B cell (primary cell): ENCODE measurements around the gene GPRIN2. TPM values are rescaled to one million over a fixed set of nuclear protein-coding genes. Genes with fewer than 3 reads are reported as not detected.

Experiments used
- ATAC-seq: fragments of 200-7000 bp; cut with Tn5 transposase; one replicate; pipeline ENCODE4 v1.10.0; 2021; ENCODE audit warnings: low read depth, mild to moderate bottlenecking, moderate number of reproducible peaks, moderate library complexity
- CTCF ChIA-PET: fragments of 350-600 bp; sonication (Branson Sonifier 250); formaldehyde crosslinking; loops from one replicate; lab custom pipeline; 2021; ENCODE audit warnings: antibody characterized with exemption, inconsistent platforms; lab: Charles Lee
- POLR2A ChIA-PET: fragments of 350-600 bp; sonication (Branson Sonifier 250); formaldehyde crosslinking; loops from one replicate; lab custom pipeline; 2021; ENCODE audit warnings: antibody characterized with exemption; lab: Charles Lee
- DNase-seq: peaks from one replicate; pipeline ENCODE4 v3.0.0; 2013
- H2AFZ ChIP-seq: 2 replicates; pipeline ENCODE4 v1.6.1; 2012; ENCODE audit warnings: mild to moderate bottlenecking, low read depth, low read length; ENCODE audit not compliant: insufficient read depth, poor library complexity, severe bottlenecking
- H3K27ac ChIP-seq, 2 donors: 1 replicate in 1 of 2; 2 replicates in 1 of 2; pipeline ENCODE4 v1.5.1; 2012 to 2013; ENCODE audit warnings: low read length in 2 of 2, mild to moderate bottlenecking in 2 of 2, moderate library complexity in 1 of 2
- H3K27me3 ChIP-seq, 4 experiments: fragments of 200-600 bp in 1 of 4; sonication (generic) in 1 of 4; replicated peaks in 1 of 4; 1 replicate in 2 of 4; 2 replicates in 2 of 4; pipeline versions ENCODE4 v1.6.1 to v1.7.0; 2013 to 2016; ENCODE audit warnings: low read length in 3 of 4, mild to moderate bottlenecking in 2 of 4, mixed read lengths in 1 of 4, moderate library complexity in 1 of 4; ENCODE audit not compliant: insufficient read depth in 4 of 4, control insufficient read depth in 3 of 4; ENCODE audit errors: control extremely low read depth in 1 of 4
- H3K36me3 ChIP-seq, 2 experiments: replicated peaks in 1 of 2; 1 replicate in 1 of 2; 2 replicates in 1 of 2; pipeline versions ENCODE4 v1.6.1 to v1.7.1; 2013; ENCODE audit warnings: low read length in 1 of 2; ENCODE audit not compliant: insufficient read depth in 2 of 2, control insufficient read depth in 1 of 2; ENCODE audit errors: control extremely low read depth in 1 of 2, extremely low read depth in 1 of 2
- H3K4me1 ChIP-seq, 2 donors: fragments of 200-600 bp in 1 of 2; sonication (generic) in 1 of 2; 1 replicate in 1 of 2; 2 replicates in 1 of 2; pipeline versions ENCODE4 v1.5.1 to v1.6.1; 2013 to 2017; ENCODE audit warnings: low read length in 2 of 2; ENCODE audit not compliant: control insufficient read depth in 2 of 2, insufficient read depth in 2 of 2
- H3K4me2 ChIP-seq: replicated peaks from 2 replicates; pipeline ENCODE3; 2012; ENCODE audit warnings: mild to moderate bottlenecking, low read depth, low read length; ENCODE audit not compliant: poor library complexity, severe bottlenecking
- H3K4me3 ChIP-seq, 5 experiments: fragments of 200-600 bp in 1 of 5; sonication (generic) in 1 of 5; 1 replicate in 3 of 5; 2 replicates in 2 of 5; pipeline versions ENCODE4 v1.5.1 to v1.7.0; 2011 to 2016; ENCODE audit warnings: low read length in 4 of 5, mild to moderate bottlenecking in 4 of 5, low read depth in 2 of 5, control low read depth in 1 of 5, moderate library complexity in 1 of 5; ENCODE audit not compliant: insufficient read depth in 1 of 5; ENCODE audit errors: control extremely low read depth in 1 of 5, extremely low read depth in 1 of 5
- H3K79me2 ChIP-seq: fragments of 200-600 bp; sonication (generic); one replicate; pipeline ENCODE4 v1.6.0; 2016; ENCODE audit warnings: low read length; ENCODE audit not compliant: control insufficient read depth, insufficient read depth
- H3K9ac ChIP-seq: fragments of 200-600 bp; sonication (generic); 2 replicates; pipeline ENCODE4 v1.6.1; 2017; ENCODE audit warnings: mild to moderate bottlenecking, low read length, moderate library complexity
- H3K9me3 ChIP-seq, 3 donors: one replicate each; pipeline versions ENCODE4 v1.6.1 to v1.7.1; 2013; ENCODE audit warnings: low read length in 2 of 3; ENCODE audit not compliant: control insufficient read depth in 2 of 3, insufficient read depth in 1 of 3; ENCODE audit errors: control extremely low read depth in 1 of 3
- H4K20me1 ChIP-seq: 2 replicates; pipeline ENCODE4 v1.6.0; 2012; ENCODE audit warnings: mild to moderate bottlenecking, low read length; ENCODE audit not compliant: insufficient read depth, control insufficient read depth, poor library complexity, severe bottlenecking
- H3K27ac Mint-ChIP-seq: one replicate; pipeline ENCODE4 v1.8.0; 2021; ENCODE audit warnings: mixed read lengths
- H3K27me3 Mint-ChIP-seq: one replicate; pipeline ENCODE4 v1.8.0; 2021; ENCODE audit warnings: mixed read lengths
- H3K4me1 Mint-ChIP-seq: one replicate; pipeline ENCODE4 v1.8.0; 2021; ENCODE audit warnings: mixed read lengths
- H3K4me3 Mint-ChIP-seq: one replicate; pipeline ENCODE4 v1.8.0; 2021; ENCODE audit warnings: mixed read lengths
- H3K9me3 Mint-ChIP-seq: one replicate; pipeline ENCODE4 v1.8.0; 2022; ENCODE audit warnings: mixed read lengths; ENCODE audit not compliant: insufficient read depth
- CTCF ChIP-seq: fragments of 200-600 bp; IDR thresholded peaks from one replicate; pipeline ENCODE4 v1.8.0; 2022; ENCODE audit warnings: antibody characterized with exemption, mild to moderate bottlenecking
- EZH2 ChIP-seq: IDR thresholded peaks from 2 replicates; pipeline ENCODE4 v1.6.1; 2012; ENCODE audit warnings: borderline replicate concordance, low read depth, mild to moderate bottlenecking, moderate library complexity, low read length; ENCODE audit not compliant: insufficient read depth, poor library complexity, severe bottlenecking
- WGBS: methylation state at CpG from one replicate; pipeline ENCODE4 v1.1.5; 2013; ENCODE audit warnings: missing lambda C conversion rate; ENCODE audit not compliant: insufficient coverage; 5-methylcytosine and 5-hydroxymethylcytosine counted together
- intact Hi-C: fragments of 100-400 bp; cut with micrococcal nuclease; formaldehyde crosslinking; loops from one replicate; pipeline ENCODE4 v1.10.0; 2022
- polyA plus RNA-seq: library from polyadenylated mRNA; depleted of rRNA; stranded (reverse); fragments of >200 nt; gene quantifications from 2 replicates; pipeline ENCODE4 v1.2.3, GENCODE V29; 2012
- total RNA-seq, 2 donors: library from RNA; stranded (reverse); fragments of 120-200 nt in 1 of 2; gene quantifications; 1 replicate in 1 of 2; 2 replicates in 1 of 2; pipeline versions ENCODE4 v1.2.3 to v1.2.4, GENCODE V29; 2013 to 2022

Gene GPRIN2
- total and polyA plus RNA-seq, 2 donors (not counting 1 experiment from before 2014, with no cell fraction given), result not detected

DNA sequence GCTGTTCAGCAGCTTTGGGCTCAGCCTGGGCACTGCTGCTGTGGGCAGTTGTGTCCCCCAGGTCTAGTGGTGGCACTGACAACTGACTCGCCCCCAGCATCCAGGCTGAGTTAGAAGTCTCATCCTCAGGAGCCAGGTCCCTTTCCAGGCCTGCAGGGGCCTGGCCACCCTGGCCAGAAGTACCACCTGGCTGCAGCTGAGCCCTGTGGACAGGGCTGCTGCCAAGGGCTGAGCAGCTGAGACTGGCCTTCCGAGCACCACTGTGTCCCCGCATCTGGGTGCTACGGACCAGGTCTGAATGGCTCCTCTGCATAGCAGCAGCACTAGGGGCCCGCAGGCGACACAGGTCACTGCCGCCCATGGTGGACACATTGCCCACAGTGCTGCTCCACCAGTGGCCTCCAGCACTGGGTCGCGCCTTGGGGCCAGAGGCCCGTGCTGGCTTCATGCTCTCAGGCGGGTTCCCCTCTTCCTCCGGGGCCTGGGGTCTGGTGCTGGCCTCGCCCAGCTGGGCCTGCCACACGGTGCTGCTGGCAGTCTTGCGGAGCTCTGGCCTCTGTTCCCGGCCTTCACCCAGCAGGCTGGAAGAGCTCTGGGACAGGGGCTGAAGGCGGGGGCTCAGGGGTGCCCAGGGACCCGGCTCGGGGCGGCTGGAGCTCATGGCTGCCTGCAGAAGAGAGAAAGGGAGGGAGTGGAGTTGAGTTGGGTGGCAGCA is 6.2 kb downstream of the GPRIN2 start:
- Histone ChIP-seq H3K4me3 (no peak overlapping the region), H3K4me2 (no peak overlapping the region), H3K9ac (no peak overlapping the region), H3K9me3 (no peaks in the 10 kb centered on the region), H4K20me1 (no peaks in the 10 kb centered on the region), H3K27ac (no peak overlapping the region), H3K36me3 (no peaks in the 10 kb centered on the region), H3K79me2 (no peaks in the 10 kb centered on the region), H2AFZ (no peak overlapping the region), H3K4me1 (no peaks in the 10 kb centered on the region), H3K27me3 (peaks cover 0 to 9% (median under 1%) of the 10 kb centered on the region in 4 experiments)
- no peak overlapping the region for H3K4me3 Mint-ChIP-seq
- ChIA-PET POLR2A (interaction anchor here (0.6 kb wide), 1 partner anchor 462 kb away, joined by 4 read pairs; no protein-coding TSS in a partner anchor), CTCF (interaction anchor here (1.4 kb wide), 1 partner anchor 10 kb away, joined by 4 read pairs; no protein-coding TSS in a partner anchor)
- ATAC-seq (no peak), DNase-seq (no peak)
- no peak overlapping the region for H3K27ac Mint-ChIP-seq
- peaks cover 9% of the 10 kb centered on the region for H3K27me3 Mint-ChIP-seq
- H3K9me3 Mint-ChIP-seq, result no peaks in the 10 kb centered on the region
- no peak for TF ChIP-seq EZH2
- no peak for TF ChIP-seq CTCF
- intact Hi-C loops, result no loop called here
- H3K4me1 Mint-ChIP-seq, result no peaks in the 10 kb centered on the region
- WGBS, result 85% methylated on average over 20 of the region's 20 CpGs
